Liver (tissue), 9 donors: ENCODE measurements around the gene FAM20C. TPM values are rescaled to one million over a fixed set of nuclear protein-coding genes. Genes with fewer than 3 reads are reported as not detected.

ENCODE experiments used
- DNase-seq: peaks from one replicate; pipeline ENCODE4 v3.0.0-alpha.2; 2017; ENCODE audit warnings: low spot score
- H3K27ac ChIP-seq, 2 donors: one replicate each; pipeline ENCODE4 v1.7.0; 2013; ENCODE audit warnings: inconsistent platforms in 2 of 2, low read length in 2 of 2, control low read depth in 1 of 2, low read depth in 1 of 2, mild to moderate bottlenecking in 1 of 2
- H3K27me3 ChIP-seq, 4 donors: one replicate each; pipeline versions ENCODE4 v1.6.1 to v1.7.0; 2013; ENCODE audit warnings: low read length in 3 of 4, inconsistent platforms in 1 of 4, mild to moderate bottlenecking in 1 of 4, moderate library complexity in 1 of 4; ENCODE audit not compliant: control insufficient read depth in 4 of 4, insufficient read depth in 4 of 4
- H3K36me3 ChIP-seq, 4 donors: one replicate each; pipeline versions ENCODE4 v1.6.1 to v1.7.0; 2013; ENCODE audit warnings: low read length in 3 of 4, mild to moderate bottlenecking in 3 of 4, low read depth in 1 of 4, moderate library complexity in 1 of 4; ENCODE audit not compliant: control insufficient read depth in 4 of 4, insufficient read depth in 3 of 4
- H3K4me1 ChIP-seq, 4 donors: one replicate each; pipeline versions ENCODE4 v1.6.1 to v1.7.0; 2013; ENCODE audit warnings: low read length in 3 of 4, mild to moderate bottlenecking in 3 of 4, moderate library complexity in 1 of 4; ENCODE audit not compliant: control insufficient read depth in 4 of 4, insufficient read depth in 4 of 4
- H3K4me3 ChIP-seq, 3 donors: one replicate each; pipeline versions ENCODE4 v1.6.1 to v1.7.0; 2013; ENCODE audit warnings: low read length in 3 of 3, control low read depth in 1 of 3, low read depth in 1 of 3, mild to moderate bottlenecking in 1 of 3
- H3K9ac ChIP-seq, 2 donors: one replicate each; pipeline ENCODE4 v1.7.0; 2013; ENCODE audit warnings: low read length in 2 of 2, mild to moderate bottlenecking in 2 of 2, moderate library complexity in 2 of 2, control low read depth in 1 of 2, low read depth in 1 of 2
- H3K9me3 ChIP-seq, 4 donors: one replicate each; pipeline versions ENCODE4 v1.6.1 to v1.7.0; 2013; ENCODE audit warnings: low read length in 3 of 4; ENCODE audit not compliant: control insufficient read depth in 4 of 4
- FOXA2 ChIP-seq: IDR thresholded peaks from 2 replicates; pipeline ENCODE4 v1.6.1; 2016; ENCODE audit warnings: antibody characterized with exemption
- GABPA ChIP-seq, 2 donors: IDR thresholded peaks in 1 of 2; conservative IDR thresholded peaks in 1 of 2; 2 replicates each; pipeline ENCODE4 v1.6.1; 2016; ENCODE audit warnings: antibody characterized with exemption in 2 of 2, mild to moderate bottlenecking in 1 of 2, moderate library complexity in 1 of 2
- HNF4A ChIP-seq, 2 donors: conservative IDR thresholded peaks; 2 replicates each; pipeline ENCODE4 v1.6.1; 2016; ENCODE audit warnings: antibody characterized with exemption in 2 of 2, mild to moderate bottlenecking in 2 of 2
- HNF4G ChIP-seq: IDR thresholded peaks from 2 replicates; pipeline ENCODE4 v1.6.1; 2016; ENCODE audit warnings: antibody characterized with exemption
- JUND ChIP-seq, 2 donors: IDR thresholded peaks; 2 replicates each; pipeline ENCODE4 v1.6.1; 2016; ENCODE audit warnings: antibody characterized with exemption in 2 of 2
- SP1 ChIP-seq: IDR thresholded peaks from 2 replicates; pipeline ENCODE4 v1.6.1; 2018; ENCODE audit warnings: antibody characterized with exemption, mild to moderate bottlenecking
- TAF1 ChIP-seq: conservative IDR thresholded peaks from 2 replicates; pipeline ENCODE4 v1.6.1; 2016; ENCODE audit warnings: antibody characterized with exemption, mild to moderate bottlenecking
- YY1 ChIP-seq: IDR thresholded peaks from 2 replicates; pipeline ENCODE4 v1.6.1; 2016; ENCODE audit warnings: antibody characterized with exemption, mild to moderate bottlenecking
- WGBS: extraction: QIAGEN DNeasy Blood & Tissue Kit; methylation state at CpG from one replicate; pipeline ENCODE4 v1.1.7; 2013; 5-methylcytosine and 5-hydroxymethylcytosine counted together
- polyA plus RNA-seq, 2 donors: library from polyadenylated mRNA; stranded (reverse) in 1 of 2; unstranded in 1 of 2; fragments of 200-250 nt in 1 of 2; fragments of >200 nt in 1 of 2; fragmentation: Nextera tagmentation in 1 of 2; extraction: Ambion mirVana in 1 of 2; gene quantifications; one replicate each; pipeline versions ENCODE4 v1.2.1 to v1.2.3, GENCODE V29; 2013 to 2015
- total RNA-seq, 2 donors: library from RNA; depleted of rRNA; stranded (reverse); fragments of >200 nt; gene quantifications; one replicate each; pipeline ENCODE4 v1.2.3, GENCODE V29; 2014
- TF ChIP-seq, protein P1 (sequence below): IDR thresholded peaks from 2 replicates; pipeline ENCODE4 v1.6.1; 2016; ENCODE audit warnings: antibody characterized with exemption
- TF ChIP-seq, protein P2 (sequence below): IDR thresholded peaks from 2 replicates; pipeline ENCODE4 v1.6.1; 2016; ENCODE audit warnings: antibody characterized with exemption
- TF ChIP-seq, protein P3 (sequence below): IDR thresholded peaks from 2 replicates; pipeline ENCODE4 v1.6.1; 2016; ENCODE audit warnings: antibody characterized with exemption
- TF ChIP-seq, protein P4 (sequence below): IDR thresholded peaks from 2 replicates; pipeline ENCODE4 v1.6.1; 2016; ENCODE audit warnings: antibody characterized with exemption, mild to moderate bottlenecking
- donor health status: healthy.
- donor health status: healthy.
- donor health status: healthy.
- donor health status: healthy.
- donor health status: healthy.

Gene FAM20C
- total and polyA plus RNA-seq, 4 donors, result 13.4 to 40.4 (median 31.5) TPM

DNA sequence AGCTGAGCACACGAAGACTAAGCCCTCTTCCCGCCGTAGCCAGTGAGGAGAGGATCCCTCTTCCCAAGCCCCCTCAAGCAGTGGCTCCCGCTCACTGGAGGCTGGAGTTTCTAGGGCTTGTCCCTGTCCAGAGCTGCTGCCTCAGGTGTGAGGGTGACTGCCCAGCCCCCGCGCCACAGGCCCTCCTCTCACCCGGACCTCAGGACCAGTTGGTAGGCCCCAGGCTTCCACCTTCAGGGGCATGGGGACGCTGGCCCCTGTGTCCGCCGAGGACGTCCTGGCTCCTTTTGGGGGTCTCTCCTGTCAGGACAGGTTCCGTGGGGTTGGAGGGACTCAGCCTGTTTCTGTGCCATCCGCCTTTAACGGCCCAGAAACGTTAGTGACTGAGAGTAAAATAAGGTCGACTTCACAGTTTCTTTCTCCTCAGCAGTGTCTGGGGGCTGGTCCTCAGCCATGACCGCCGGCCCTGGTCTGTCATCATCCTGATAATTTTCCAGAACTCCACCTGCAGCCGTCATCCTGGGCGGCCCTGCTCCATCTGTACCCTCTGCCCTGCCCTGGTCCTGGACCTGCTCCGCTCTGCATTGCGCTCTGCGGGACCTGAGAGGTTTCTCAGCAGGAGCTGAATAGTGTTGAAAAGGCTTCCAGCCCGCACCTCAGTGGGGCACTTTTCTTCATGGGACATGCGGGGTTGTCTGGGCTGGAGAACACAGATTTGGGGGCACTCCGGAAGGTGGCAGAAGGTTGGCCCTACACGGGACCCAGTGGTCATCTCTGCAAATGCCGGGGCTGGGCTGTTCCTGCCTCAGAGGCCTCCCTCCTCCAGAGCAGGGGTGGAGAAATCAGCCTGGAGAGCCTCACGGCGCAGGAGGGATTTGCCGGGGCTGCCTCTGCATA, 36.0 kb upstream of the FAM20C start:
- no peak overlapping the region for H3K4me3 ChIP-seq
- peaks cover 0 to 2% (median 0%) of the 10 kb centered on the region in 4 donors for H3K4me1 ChIP-seq
- no peaks in the 10 kb centered on the region for H3K27me3 ChIP-seq
- no peak for DNase-seq
- TF ChIP-seq, protein P1, sequence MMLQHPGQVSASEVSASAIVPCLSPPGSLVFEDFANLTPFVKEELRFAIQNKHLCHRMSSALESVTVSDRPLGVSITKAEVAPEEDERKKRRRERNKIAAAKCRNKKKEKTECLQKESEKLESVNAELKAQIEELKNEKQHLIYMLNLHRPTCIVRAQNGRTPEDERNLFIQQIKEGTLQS, result no peak
- H3K36me3 ChIP-seq, result no peaks in the 10 kb centered on the region
- peaks cover 0 to 2% (median 0%) of the 10 kb centered on the region in 4 donors for H3K9me3 ChIP-seq
- H3K27ac ChIP-seq, result no peak overlapping the region
- no peak overlapping the region for H3K9ac ChIP-seq
- 88% methylated on average over 31 of the region's 31 CpGs for WGBS

DNA sequence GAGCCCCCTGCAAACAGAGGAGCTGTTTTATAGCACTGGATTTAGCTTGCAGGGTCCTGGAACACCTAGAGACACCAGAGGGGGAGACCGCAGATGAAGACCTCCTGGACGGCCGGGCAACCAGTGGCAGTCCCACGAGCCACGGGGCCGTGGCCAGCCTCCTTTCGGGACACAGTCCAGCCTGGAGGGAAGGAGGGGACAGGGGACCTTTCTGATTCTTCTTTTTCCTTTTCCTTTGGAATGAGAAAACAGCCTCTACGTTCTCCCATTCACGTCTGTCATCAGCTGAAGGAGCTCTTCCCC, 35.4 kb upstream of the FAM20C start:
- H3K4me3 ChIP-seq, result no peak overlapping the region
- no peaks in the 10 kb centered on the region for H3K27me3 ChIP-seq
- no peak for DNase-seq
- no peak overlapping the region for H3K27ac ChIP-seq
- H3K9ac ChIP-seq, result no peak overlapping the region
- TF ChIP-seq, protein P2, sequence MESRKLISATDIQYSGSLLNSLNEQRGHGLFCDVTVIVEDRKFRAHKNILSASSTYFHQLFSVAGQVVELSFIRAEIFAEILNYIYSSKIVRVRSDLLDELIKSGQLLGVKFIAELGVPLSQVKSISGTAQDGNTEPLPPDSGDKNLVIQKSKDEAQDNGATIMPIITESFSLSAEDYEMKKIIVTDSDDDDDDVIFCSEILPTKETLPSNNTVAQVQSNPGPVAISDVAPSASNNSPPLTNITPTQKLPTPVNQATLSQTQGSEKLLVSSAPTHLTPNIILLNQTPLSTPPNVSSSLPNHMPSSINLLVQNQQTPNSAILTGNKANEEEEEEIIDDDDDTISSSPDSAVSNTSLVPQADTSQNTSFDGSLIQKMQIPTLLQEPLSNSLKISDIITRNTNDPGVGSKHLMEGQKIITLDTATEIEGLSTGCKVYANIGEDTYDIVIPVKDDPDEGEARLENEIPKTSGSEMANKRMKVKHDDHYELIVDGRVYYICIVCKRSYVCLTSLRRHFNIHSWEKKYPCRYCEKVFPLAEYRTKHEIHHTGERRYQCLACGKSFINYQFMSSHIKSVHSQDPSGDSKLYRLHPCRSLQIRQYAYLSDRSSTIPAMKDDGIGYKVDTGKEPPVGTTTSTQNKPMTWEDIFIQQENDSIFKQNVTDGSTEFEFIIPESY, result no peak
- TF ChIP-seq FOXA2 (no peak), HNF4G (no peak), HNF4A (conservative IDR thresholded peaks at IDR 0.05) (no peak), JUND (IDR thresholded peaks at IDR 0.05) (no peak), TAF1 (no peak)
- TF ChIP-seq, protein P3, sequence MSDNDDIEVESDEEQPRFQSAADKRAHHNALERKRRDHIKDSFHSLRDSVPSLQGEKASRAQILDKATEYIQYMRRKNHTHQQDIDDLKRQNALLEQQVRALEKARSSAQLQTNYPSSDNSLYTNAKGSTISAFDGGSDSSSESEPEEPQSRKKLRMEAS, result no peak
- peaks cover 0 to 2% (median 0%) of the 10 kb centered on the region in 4 donors for H3K9me3 ChIP-seq
- no peaks in the 10 kb centered on the region for H3K36me3 ChIP-seq
- H3K4me1 ChIP-seq, result peaks cover 0 to 2% (median 0%) of the 10 kb centered on the region in 4 donors
- WGBS, result 91% methylated on average over 9 of the region's 9 CpGs

DNA sequence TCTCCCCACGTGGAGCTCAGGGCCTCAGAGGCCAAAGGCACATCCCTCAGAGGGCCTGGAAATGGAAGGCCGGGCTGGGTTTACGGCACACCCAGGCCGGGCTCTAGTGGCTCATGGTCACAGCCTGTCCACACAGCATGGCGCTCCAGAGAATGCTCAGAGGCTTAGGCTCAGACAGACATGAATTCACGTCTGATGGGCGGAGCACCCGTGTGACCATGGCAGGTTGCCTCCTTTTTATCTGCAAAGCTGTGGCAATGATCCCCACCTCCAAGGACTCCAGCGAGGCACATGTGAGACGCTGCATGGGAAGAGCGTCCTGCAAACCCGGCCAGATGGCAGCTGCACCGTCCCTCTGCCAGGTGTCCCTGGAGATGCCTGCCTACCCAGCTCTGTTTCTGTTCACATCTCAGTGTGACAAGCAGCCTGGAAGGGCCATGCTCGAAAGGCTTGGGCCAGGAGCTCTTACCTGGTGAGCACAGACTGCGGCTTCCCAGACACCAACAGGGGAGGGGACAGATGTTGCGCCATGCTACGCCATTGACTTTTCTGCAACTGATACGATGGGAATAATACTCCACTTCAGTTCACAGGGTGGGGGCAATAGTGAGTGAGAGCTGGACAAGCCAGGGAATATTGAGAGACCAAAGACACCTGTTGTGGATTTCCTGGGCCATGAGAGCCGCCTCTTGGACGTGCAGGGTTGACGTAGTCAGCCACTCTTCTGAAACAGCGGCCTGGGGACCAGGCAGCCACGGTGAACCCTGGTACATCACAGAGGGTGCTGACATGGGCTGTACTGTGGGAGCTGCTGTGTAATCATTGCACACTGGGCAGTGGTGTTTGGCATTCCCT, 34.4 kb upstream of the FAM20C start:
- DNase-seq, result no peak
- TF ChIP-seq FOXA2 (no peak), YY1 (no peak), SP1 (no peak), JUND (IDR thresholded peaks at IDR 0.05) (no peak), GABPA (IDR thresholded peaks at IDR 0.05 in 1 of 2, conservative IDR thresholded peaks at IDR 0.05 in 1 of 2) (no peak)
- TF ChIP-seq, protein P4, sequence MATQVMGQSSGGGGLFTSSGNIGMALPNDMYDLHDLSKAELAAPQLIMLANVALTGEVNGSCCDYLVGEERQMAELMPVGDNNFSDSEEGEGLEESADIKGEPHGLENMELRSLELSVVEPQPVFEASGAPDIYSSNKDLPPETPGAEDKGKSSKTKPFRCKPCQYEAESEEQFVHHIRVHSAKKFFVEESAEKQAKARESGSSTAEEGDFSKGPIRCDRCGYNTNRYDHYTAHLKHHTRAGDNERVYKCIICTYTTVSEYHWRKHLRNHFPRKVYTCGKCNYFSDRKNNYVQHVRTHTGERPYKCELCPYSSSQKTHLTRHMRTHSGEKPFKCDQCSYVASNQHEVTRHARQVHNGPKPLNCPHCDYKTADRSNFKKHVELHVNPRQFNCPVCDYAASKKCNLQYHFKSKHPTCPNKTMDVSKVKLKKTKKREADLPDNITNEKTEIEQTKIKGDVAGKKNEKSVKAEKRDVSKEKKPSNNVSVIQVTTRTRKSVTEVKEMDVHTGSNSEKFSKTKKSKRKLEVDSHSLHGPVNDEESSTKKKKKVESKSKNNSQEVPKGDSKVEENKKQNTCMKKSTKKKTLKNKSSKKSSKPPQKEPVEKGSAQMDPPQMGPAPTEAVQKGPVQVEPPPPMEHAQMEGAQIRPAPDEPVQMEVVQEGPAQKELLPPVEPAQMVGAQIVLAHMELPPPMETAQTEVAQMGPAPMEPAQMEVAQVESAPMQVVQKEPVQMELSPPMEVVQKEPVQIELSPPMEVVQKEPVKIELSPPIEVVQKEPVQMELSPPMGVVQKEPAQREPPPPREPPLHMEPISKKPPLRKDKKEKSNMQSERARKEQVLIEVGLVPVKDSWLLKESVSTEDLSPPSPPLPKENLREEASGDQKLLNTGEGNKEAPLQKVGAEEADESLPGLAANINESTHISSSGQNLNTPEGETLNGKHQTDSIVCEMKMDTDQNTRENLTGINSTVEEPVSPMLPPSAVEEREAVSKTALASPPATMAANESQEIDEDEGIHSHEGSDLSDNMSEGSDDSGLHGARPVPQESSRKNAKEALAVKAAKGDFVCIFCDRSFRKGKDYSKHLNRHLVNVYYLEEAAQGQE, result no peak
- Histone ChIP-seq H3K9ac (no peak overlapping the region), H3K4me1 (peaks cover 0 to 2% (median 0%) of the 10 kb centered on the region in 4 donors), H3K9me3 (peaks cover 0 to 2% (median 0%) of the 10 kb centered on the region in 4 donors), H3K27ac (no peak overlapping the region), H3K4me3 (no peak overlapping the region), H3K27me3 (no peaks in the 10 kb centered on the region), H3K36me3 (no peaks in the 10 kb centered on the region)
- 96% methylated on average over 23 of the region's 23 CpGs for WGBS
